HepG2 (cell line): ENCODE measurements around the gene TBX10. TPM values are rescaled to one million over a fixed set of nuclear protein-coding genes. Genes with fewer than 3 reads are reported as not detected.

ENCODE experiments used
- ATAC-seq: fragments of 200-7000 bp; cut with Tn5 transposase; 3 replicates; pipeline ENCODE4 v1.9.1; 2020; ENCODE audit warnings: mild to moderate bottlenecking, moderate library complexity
- Bru-seq: library from RNA; stranded (reverse); fragments of 400-500 nt; gene quantifications from one replicate; lab custom pipeline; 2021; lab: Mats Ljungman, UMichigan
- BruChase-seq, 2 experiments: library from RNA; stranded (reverse); fragments of 400-500 nt; gene quantifications; one replicate each; lab custom pipeline; 2021; lab: Mats Ljungman, UMichigan
- BruUV-seq: library from RNA; stranded (reverse); fragments of 400-500 nt; replicated peaks from 2 replicates; lab custom pipeline; 2021; lab: Mats Ljungman, UMichigan
- CTCF ChIA-PET: fragments of 300-600 bp; formaldehyde crosslinking; extraction: SDS; loops from one replicate; lab custom pipeline; 2021; ENCODE audit warnings: low total read pairs, inconsistent platforms, low intra/inter-chr PET ratio; lab: Yijun Ruan, JAX
- POLR2A ChIA-PET: fragments of 350-600 bp; sonication (Branson Sonifier 250); formaldehyde crosslinking; loops from one replicate; lab custom pipeline; 2020; ENCODE audit warnings: antibody characterized with exemption, inconsistent platforms; lab: Yijun Ruan, JAX
- DNase-seq: peaks from one replicate; pipeline ENCODE4 v3.0.0-alpha.2; 2015; ENCODE audit warnings: low spot score
- FAIRE-seq: peaks from 3 replicates; lab custom pipeline; 2011; peaks lifted over from hg19 to GRCh38; lab: Jason Lieb, UNC
- H2AFZ ChIP-seq: one replicate; pipeline ENCODE4 v1.6.1; 2011; ENCODE audit warnings: low read length, inconsistent platforms
- H3K27ac ChIP-seq: fragments of 300-600 bp; 3 replicates; pipeline ENCODE4 v1.8.0; 2011; ENCODE audit warnings: mixed run types, mild to moderate bottlenecking, mixed read lengths, low read length, inconsistent platforms; ENCODE audit not compliant: insufficient read depth; ENCODE audit errors: extremely low read length
- H3K27me3 ChIP-seq, 2 experiments: fragments of 200-600 bp in 1 of 2; 2 replicates in 1 of 2; 3 replicates in 1 of 2; pipeline versions ENCODE4 v1.6.0 to v1.8.0; 2011; ENCODE audit warnings: low read length in 2 of 2, mild to moderate bottlenecking in 2 of 2, moderate library complexity in 2 of 2, inconsistent platforms in 1 of 2; ENCODE audit not compliant: insufficient read depth in 2 of 2, control insufficient read depth in 1 of 2
- H3K36me3 ChIP-seq, 2 experiments: fragments of 200-600 bp in 1 of 2; replicated peaks in 1 of 2; 2 replicates in 1 of 2; 3 replicates in 1 of 2; pipeline versions ENCODE4 v1.5.1 to v1.8.0; 2011; ENCODE audit warnings: low read length in 2 of 2, inconsistent platforms in 1 of 2; ENCODE audit not compliant: insufficient read depth in 2 of 2, control insufficient read depth in 1 of 2
- H3K4me1 ChIP-seq: 2 replicates; pipeline ENCODE4 v1.5.1; 2012; ENCODE audit warnings: low read length, inconsistent platforms; ENCODE audit not compliant: insufficient read depth
- H3K4me2 ChIP-seq: 2 replicates; pipeline ENCODE4 v1.6.0; 2011; ENCODE audit warnings: low read depth, low read length, inconsistent platforms
- H3K4me3 ChIP-seq, 3 experiments: fragments of 200-600 bp in 1 of 3; sonication (generic), shearing (Covaris generic) in 1 of 3; replicated peaks in 1 of 3; 2 replicates each; pipeline ENCODE4 v1.5.1; 2011 to 2016; ENCODE audit warnings: low read length in 3 of 3, inconsistent platforms in 2 of 3, low read depth in 2 of 3, mild to moderate bottlenecking in 2 of 3, control low read depth in 1 of 3, mixed read lengths in 1 of 3; ENCODE audit not compliant: insufficient read depth in 1 of 3
- H3K79me2 ChIP-seq: one replicate; pipeline ENCODE4 v1.6.1; 2011; ENCODE audit warnings: low read length, inconsistent platforms; ENCODE audit not compliant: insufficient read depth
- H3K9ac ChIP-seq: 2 replicates; pipeline ENCODE4 v1.6.0; 2011; ENCODE audit warnings: mild to moderate bottlenecking, low read depth, low read length, inconsistent platforms; ENCODE audit not compliant: insufficient read depth
- H3K9me3 ChIP-seq: 2 replicates; pipeline ENCODE4 v1.5.1; 2012; ENCODE audit warnings: mild to moderate bottlenecking, low read length
- H4K20me1 ChIP-seq: 2 replicates; pipeline ENCODE4 v1.6.0; 2011; ENCODE audit warnings: inconsistent platforms, mild to moderate bottlenecking, low read length, moderate library complexity; ENCODE audit not compliant: insufficient read depth
- SAFB2 ChIP-seq: sonication (generic); formaldehyde crosslinking; IDR thresholded peaks from 2 replicates; pipeline ENCODE4 v1.5.1; 2020; ENCODE audit warnings: missing genetic modification reagents, low read depth, mild to moderate bottlenecking, borderline replicate concordance
- ZNF274 ChIP-seq: sonication (generic); formaldehyde crosslinking; IDR thresholded peaks from 2 replicates; pipeline ENCODE4 v1.5.1; 2020; ENCODE audit warnings: mild to moderate bottlenecking, missing genetic modification reagents
- WGBS: methylation state at CpG from one replicate; pipeline ENCODE4 v1.1.6; 2017; ENCODE audit warnings: low lambda C conversion rate; 5-methylcytosine and 5-hydroxymethylcytosine counted together
- in situ Hi-C: cut with HindIII; loops from 2 replicates; pipeline ENCODE4 v1.10.0; 2017; ENCODE audit warnings: low pct_unique_long_range_greater_than_20kb; ENCODE audit not compliant: extremely low pct_ligation_motif_present
- intact Hi-C: fragments of 100-400 bp; cut with micrococcal nuclease; formaldehyde crosslinking; loops from one replicate; pipeline ENCODE4 v1.10.0; 2022; ENCODE audit not compliant: unreplicated experiment
- long read RNA-seq, 2 experiments: library from RNA in 1 of 2; library from polyadenylated mRNA in 1 of 2; stranded (forward) in 1 of 2; unstranded in 1 of 2; transcript quantifications; one replicate each; pipeline ENCODE4 v2.0.0, GENCODE V29; 2019 to 2022
- polyA minus RNA-seq, 3 experiments: library from RNA; depleted of rRNA, polyadenylated mRNA; stranded (reverse); fragments of >200 nt; gene quantifications; 2 replicates each; pipeline ENCODE4 v1.2.3, GENCODE V29; 2011; ENCODE audit warnings: low replicate concordance in 1 of 3
- polyA plus RNA-seq, 8 experiments: library from polyadenylated mRNA; depleted of rRNA in 3 of 8; stranded (reverse) in 7 of 8; unstranded in 1 of 8; fragments of >200 nt; fragmentation: Illumina TruSeq in 4 of 8; extraction: Trizol in 4 of 8; gene quantifications; 2 replicates each; pipeline versions ENCODE4 v1.2.1 to v1.2.3, GENCODE V29; 2011 to 2016; ENCODE audit warnings: low read depth in 4 of 8, missing spikeins in 1 of 8, mixed read lengths in 1 of 8; ENCODE audit not compliant: insufficient read depth in 1 of 8
- total RNA-seq, 5 experiments: library from RNA; depleted of rRNA; stranded (reverse); fragments of >200 nt; fragmentation: Illumina TruSeq; extraction: Trizol; gene quantifications; 2 replicates each; pipeline ENCODE4 v1.2.3, GENCODE V29; 2016; ENCODE audit warnings: low read depth in 1 of 5

Gene TBX10
- total RNA-seq (2016; rRNA removed; fragmentation: Illumina TruSeq; extraction: Trizol) (0.17 and 0.27 TPM in 2 replicates), polyA plus RNA-seq (2011; rRNA removed) (1.7 and 3.1 TPM in 2 replicates), polyA minus RNA-seq (2011; rRNA and poly(A)+ RNA removed; ENCODE audit: low replicate concordance) (0.72 TPM in 1 of 2 replicates, not detected in the other), Bru-seq, nascent RNA (percentile 33 among the genes with signal in this experiment), BruChase-seq, experiment 1, labeled RNA remaining after a 6-hour chase (percentile 36 among the genes with signal in this experiment), BruChase-seq, experiment 2, labeled RNA remaining after a 2-hour chase (percentile 32 among the genes with signal in this experiment)
- total RNA-seq (2016; cell fraction: cytosol; rRNA removed; fragmentation: Illumina TruSeq; extraction: Trizol; ENCODE audit: low read depth), result not detected in 2 replicates
- 0.15 and 0.45 TPM in 2 replicates for total RNA-seq (2016; cell fraction: insoluble cytoplasmic fraction; rRNA removed; fragmentation: Illumina TruSeq; extraction: Trizol)
- total RNA-seq (2016; cell fraction: membrane; rRNA removed; fragmentation: Illumina TruSeq; extraction: Trizol), result 0.15 and 0.28 TPM in 2 replicates
- 0.25 and 0.31 TPM in 2 replicates for total RNA-seq (2016; cell fraction: nucleus; rRNA removed; fragmentation: Illumina TruSeq; extraction: Trizol)
- 1.5 and 2.1 TPM in 2 replicates for polyA plus RNA-seq (2011; cell fraction: cytosol; rRNA removed)
- polyA plus RNA-seq (2011; cell fraction: nucleus; rRNA removed), result 2.4 and 3.7 TPM in 2 replicates
- 1.1 and 4.1 TPM in 2 replicates for polyA plus RNA-seq (2012)
- 0.36 and 0.74 TPM in 2 replicates for polyA plus RNA-seq (2016; cell fraction: cytosol; fragmentation: Illumina TruSeq; extraction: Trizol; ENCODE audit: low read depth)
- 0.87 and 1.3 TPM in 2 replicates for polyA plus RNA-seq (2016; cell fraction: insoluble cytoplasmic fraction; fragmentation: Illumina TruSeq; extraction: Trizol; ENCODE audit: low read depth)
- 0.65 and 0.89 TPM in 2 replicates for polyA plus RNA-seq (2016; cell fraction: membrane; fragmentation: Illumina TruSeq; extraction: Trizol; ENCODE audit: low read depth)
- polyA plus RNA-seq (2016; cell fraction: nucleus; fragmentation: Illumina TruSeq; extraction: Trizol; ENCODE audit: insufficient read depth, low read depth), result 0.82 and 1.00 TPM in 2 replicates
- polyA minus RNA-seq (2011; cell fraction: cytosol; rRNA and poly(A)+ RNA removed), result 0.62 and 1.3 TPM in 2 replicates
- 0.26 TPM in 1 of 2 replicates, not detected in the other for polyA minus RNA-seq (2011; cell fraction: nucleus; rRNA and poly(A)+ RNA removed)
- long read RNA-seq, experiment 1, partial matches to known transcripts, result 3 of 4 reads
- long read RNA-seq, experiment 1, other reads (novel, unspliced or antisense), result 1 of 4 reads
- long read RNA-seq, experiment 2, partial matches to known transcripts, result 3 of 4 reads
- long read RNA-seq, experiment 2, other reads (novel, unspliced or antisense), result 1 of 4 reads

GRCh38 chr11:67639438-67639859 is at the start of gene TBX10:
Gene TBX10, minus strand, starts transcription at chr11:67639763. Its CDS starts 291 bp downstream, at chr11:67639472.
- H3K9me3 ChIP-seq, result no peaks in the 10 kb centered on the region
- H3K4me1 ChIP-seq, result peaks cover 24% of the 10 kb centered on the region
- no peaks in the 10 kb centered on the region for H4K20me1 ChIP-seq
- H3K4me2 ChIP-seq, result no peak within 1 kb of the TSS
- DNase-seq (no peak), ATAC-seq (peak; percentile 7; the same call in 2 of the 3 replicates), FAIRE-seq (no peak)
- H3K27me3 ChIP-seq, result peaks cover 0 to 9% of the 10 kb centered on the region in 2 experiments; a peak in 3 of 5 replicates
- ChIA-PET POLR2A (interaction anchor here (2.4 kb wide), 1 partner anchor 9 kb away, joined by 9 read pairs; the partner anchor contains the start of gene NUDT8), CTCF (interaction anchor here (3.5 kb wide), 1 partner anchor 20 kb away, joined by 12 read pairs; no protein-coding TSS in a partner anchor)
- 49% methylated on average over 15 of the region's 18 CpGs for WGBS
- no peak within 1 kb of the TSS for H2AFZ ChIP-seq
- no peak within 1 kb of the TSS for H3K9ac ChIP-seq
- BruUV-seq, result no TSS peak
- in situ Hi-C loops, result no loop called here
- H3K36me3 ChIP-seq, result no peaks in the 10 kb centered on the region
- no peaks in the 10 kb centered on the region for H3K79me2 ChIP-seq
- H3K4me3 ChIP-seq, result no peak within 1 kb of the TSS
- no peak within 1 kb of the TSS for H3K27ac ChIP-seq
- intact Hi-C loops, result no loop called here
- TF ChIP-seq ZNF274 (CRISPR knock-in tag) (no peak), SAFB2 (CRISPR knock-in tag) (0 out of 2 replicates have a peak, but pooled peaks have one; percentile 6)
